ENCODE results near the gene ACSS1.

ACSS1 gene

GRCh38 chr20:25030649-25031207 lies 27.2 kb downstream of the ACSS1 start:
- DNase-seq (ENCODE audit: low read depth in 3 of 3), result no peak

- no peak for DNase-seq (ENCODE audit: low read depth in 3 of 3)
Measured at GRCh38 chr20:25030007-25030648, 27.8 kb downstream of the ACSS1 start.

GRCh38 chr20:25025986-25026605 lies 31.8 kb downstream of the ACSS1 start:
- DNase-seq (ENCODE audit: low read depth in 3 of 3), result no peak

- no peak for DNase-seq (ENCODE audit: low read depth in 3 of 3)
Measured at GRCh38 chr20:25025091-25025861, 32.7 kb downstream of the ACSS1 start.

DNA sequence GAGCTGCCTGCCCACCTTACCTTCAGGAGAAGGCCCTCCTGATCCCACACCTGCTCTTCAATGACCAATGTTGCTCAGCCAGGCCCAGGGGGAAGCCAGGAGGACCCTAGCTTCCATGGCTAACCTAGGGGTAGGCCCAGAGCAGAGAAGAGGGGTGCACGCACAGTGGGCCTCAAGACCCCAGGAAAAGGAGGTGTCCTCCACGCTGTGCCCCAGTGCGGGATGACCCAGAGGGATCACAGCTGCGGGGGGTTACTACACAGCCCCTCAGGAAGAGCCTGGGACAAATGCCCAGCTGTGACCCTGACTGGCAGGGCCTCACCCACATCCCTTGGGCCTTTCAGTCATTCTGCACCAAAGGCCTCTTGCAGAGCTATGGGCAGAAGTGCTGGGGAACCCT lies 33.8 kb downstream of the ACSS1 start:
- DNase-seq (ENCODE audit: low read depth in 3 of 3), result no peak

- no peak for DNase-seq (ENCODE audit: low read depth in 3 of 3)
Measured at GRCh38 chr20:25023356-25023755, 34.6 kb downstream of the ACSS1 start.

- DNase-seq (ENCODE audit: low read depth in 3 of 3), result no peak
Measured at GRCh38 chr20:25022680-25023079, 35.3 kb downstream of the ACSS1 start.

DNA sequence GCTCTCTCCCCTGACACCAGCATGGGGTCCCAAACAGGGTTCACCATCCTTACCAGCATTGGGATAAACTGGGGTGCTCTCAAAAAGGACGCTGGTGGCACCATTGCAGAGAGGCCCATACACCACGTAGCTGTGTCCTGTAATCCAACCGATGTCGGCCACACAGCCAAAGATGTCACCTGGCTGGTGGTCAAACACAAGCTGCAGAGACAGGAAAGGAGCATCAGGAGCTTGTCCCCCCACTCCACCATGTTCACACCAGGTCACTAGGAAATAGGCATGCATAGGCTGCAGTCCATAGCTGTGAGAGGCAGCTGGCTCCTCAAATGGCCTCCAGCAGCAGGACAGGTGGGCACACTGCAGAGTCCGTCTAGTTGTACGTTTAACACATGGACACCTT lies 36.6 kb downstream of the ACSS1 start:
- no peak for DNase-seq (ENCODE audit: low read depth in 3 of 3)

- no peak for DNase-seq (ENCODE audit: low read depth in 3 of 3)
Measured at GRCh38 chr20:25020901-25021301, 37.0 kb downstream of the ACSS1 start.

GRCh38 chr20:25020345-25020744 lies 37.6 kb downstream of the ACSS1 start:
- no peak for DNase-seq (ENCODE audit: low read depth in 3 of 3)

GRCh38 chr20:25019381-25020155 lies 38.4 kb downstream of the ACSS1 start:
- DNase-seq (ENCODE audit: low read depth in 3 of 3), result no peak

GRCh38 chr20:25018841-25019240 lies 39.1 kb downstream of the ACSS1 start:
- no peak for DNase-seq (ENCODE audit: low read depth in 3 of 3)

DNA sequence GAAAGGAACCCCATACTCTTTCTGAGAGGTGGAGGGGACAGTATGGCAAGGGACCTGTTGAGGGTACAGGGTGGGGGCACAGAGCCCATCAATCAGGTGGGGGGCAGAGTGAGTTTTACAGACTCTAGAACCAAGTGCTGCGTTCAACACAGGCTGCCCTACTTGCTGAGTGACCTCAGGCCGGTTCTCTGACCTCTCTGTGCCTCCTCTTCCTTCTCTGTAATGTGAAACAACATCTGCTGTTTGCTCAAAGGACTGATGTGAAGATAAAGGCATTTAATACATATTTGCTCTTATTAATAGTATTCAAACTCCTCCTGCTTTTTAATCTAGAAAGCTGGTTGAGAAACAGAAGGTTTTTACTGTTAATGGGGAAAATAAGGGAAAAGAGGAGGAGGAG lies 39.5 kb downstream of the ACSS1 start:
- DNase-seq (ENCODE audit: low read depth in 3 of 3), result no peak

GRCh38 chr20:25017257-25017803 lies 40.6 kb downstream of the ACSS1 start:
- DNase-seq (ENCODE audit: low read depth in 3 of 3), result no peak

DNA sequence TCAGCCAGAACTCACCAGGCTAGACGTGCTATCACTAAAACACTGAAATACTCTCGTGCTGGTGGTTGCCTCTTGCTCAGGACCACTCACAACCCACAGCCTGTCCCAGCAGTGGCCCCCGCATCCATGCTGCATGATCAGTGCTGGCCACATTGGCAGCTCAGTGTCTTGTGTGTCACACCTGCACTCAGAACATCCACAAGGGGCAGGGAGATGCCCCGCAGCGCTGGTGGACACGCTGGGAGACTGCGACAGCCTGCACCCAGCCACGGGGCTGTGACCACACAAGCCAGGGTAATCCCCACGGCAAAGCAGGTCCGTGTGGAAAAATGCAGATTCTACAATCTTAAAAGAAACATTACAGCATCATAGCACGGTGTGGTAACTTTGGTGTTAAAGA lies 41.5 kb downstream of the ACSS1 start:
- no peak for DNase-seq (ENCODE audit: low read depth in 3 of 3)

- no peak for DNase-seq (ENCODE audit: low read depth in 3 of 3)
Measured at GRCh38 chr20:25015986-25016385, 42.0 kb downstream of the ACSS1 start.

DNA sequence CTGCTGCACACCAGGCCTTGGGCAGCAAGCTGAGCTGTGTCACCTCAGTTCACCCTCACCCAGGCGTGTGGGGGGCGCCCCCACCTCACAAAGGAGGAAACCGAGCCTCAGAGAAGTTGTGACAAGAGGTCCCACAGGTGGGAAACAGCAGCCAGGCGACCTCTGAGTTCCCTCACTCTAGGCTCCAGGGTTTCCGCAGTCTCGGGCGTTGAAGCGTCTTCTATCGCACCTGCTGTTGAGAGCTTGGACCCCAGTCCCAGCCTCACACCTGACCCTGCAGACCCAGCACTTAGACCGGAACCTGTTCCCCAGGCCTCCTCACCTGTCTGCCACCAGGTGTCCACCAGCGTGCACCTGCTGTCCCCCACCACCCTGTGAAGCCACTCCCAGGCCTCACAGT lies 43.1 kb downstream of the ACSS1 start:
- no peak for DNase-seq (ENCODE audit: low read depth in 3 of 3)

DNA sequence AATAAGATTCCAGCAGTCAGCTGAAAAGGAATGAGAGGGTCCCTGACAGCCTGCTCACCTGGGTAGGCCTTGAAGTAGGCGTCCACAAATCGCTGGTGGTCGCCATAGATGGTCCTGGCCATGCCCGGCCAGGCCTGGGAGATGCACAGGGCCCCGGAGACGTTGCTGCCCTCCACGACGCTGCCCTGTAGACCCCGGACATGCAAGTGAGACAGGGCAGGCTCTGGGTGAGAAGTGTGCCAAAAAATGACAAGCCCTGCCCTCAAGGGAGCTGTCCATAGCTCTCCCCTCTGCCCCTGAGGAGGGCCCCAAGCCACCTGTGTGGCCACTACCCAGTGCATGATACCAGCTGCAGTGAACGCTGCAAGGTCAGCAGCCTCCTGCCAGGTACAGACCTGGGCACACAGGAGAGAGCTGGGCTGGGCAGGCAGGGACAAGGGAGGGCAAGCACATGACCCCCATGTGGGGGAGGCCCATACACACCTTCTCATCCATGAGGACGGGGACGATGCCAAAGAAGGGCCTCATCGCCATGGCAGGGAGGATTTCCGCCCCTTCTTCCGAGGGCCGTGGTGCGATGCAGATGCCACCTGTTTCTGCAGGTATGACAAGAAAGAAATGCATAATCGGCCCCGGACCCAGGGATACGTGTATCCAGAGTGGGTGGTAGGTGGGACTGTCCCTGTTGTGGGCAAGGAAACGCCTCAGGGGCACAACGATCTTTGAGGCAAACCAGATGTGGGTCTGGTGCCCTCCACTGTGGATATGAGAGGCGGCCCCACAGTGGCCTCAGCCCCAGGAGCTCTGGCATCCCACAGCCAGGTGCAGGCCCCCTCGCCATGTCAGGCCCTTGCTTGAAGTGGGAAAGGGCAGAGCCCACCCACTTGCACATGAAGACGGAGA lies 44.2 kb downstream of the ACSS1 start:
- no peak for DNase-seq (ENCODE audit: low read depth in 3 of 3)

DNA sequence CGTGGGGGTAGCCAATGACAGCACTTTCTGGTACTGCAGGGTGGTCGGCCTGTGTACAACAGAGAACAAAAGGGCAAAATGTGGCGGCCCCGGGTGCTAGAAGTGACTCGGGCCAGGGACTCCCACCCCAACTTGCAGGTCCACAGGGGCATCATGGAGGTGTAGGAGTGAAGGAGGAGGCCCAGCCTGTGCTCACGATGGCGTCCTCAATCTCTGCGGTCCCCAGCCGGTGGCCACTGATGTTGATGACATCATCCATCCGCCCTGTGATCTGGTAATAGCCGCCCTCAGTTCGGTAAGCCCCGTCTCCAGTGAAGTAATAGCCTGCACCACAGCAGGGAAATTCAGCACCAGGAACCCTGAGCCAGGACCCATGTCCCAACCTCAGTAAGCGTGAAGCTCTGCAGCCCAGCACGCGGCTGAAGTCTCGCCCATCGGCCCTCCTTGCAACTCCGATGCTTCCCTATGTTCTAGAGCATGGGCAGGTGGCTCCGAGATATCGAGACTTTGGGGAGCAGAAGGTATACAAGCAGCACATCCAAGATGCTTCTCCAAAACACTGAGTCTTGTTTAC lies 45.2 kb downstream of the ACSS1 start:
- DNase-seq (ENCODE audit: low read depth in 3 of 3), result no peak

- DNase-seq (ENCODE audit: low read depth in 3 of 3), result no peak
Measured at GRCh38 chr20:25011831-25012241, 46.1 kb downstream of the ACSS1 start.

Measured in stimulated activated CD4-positive, alpha-beta T cell treated with anti-CD3 and anti-CD28 coated beads, TNF-alpha, amount 100 ng/mL, for 48 hours (primary cell).